Epithelial cell of esophagus (primary cell): ENCODE measurements around the gene CPXM2.
"Not testable (repeated sequence)": the region's sequence is repeated elsewhere in the genome, so short reads cannot be mapped to it uniquely, and the experiment has no call there.

Experiments used
- DNase-seq: peaks from one replicate; pipeline ENCODE4 v3.0.0; 2010; ENCODE audit warnings: low read depth
- H3K4me3 ChIP-seq: 2 replicates; pipeline ENCODE4 v1.5.1; 2011; ENCODE audit warnings: mild to moderate bottlenecking, low read length, control low read depth
- TF ChIP-seq, protein P1 (sequence below): IDR thresholded peaks from 2 replicates; pipeline ENCODE4 v1.5.1; 2011; ENCODE audit warnings: low read depth, mild to moderate bottlenecking, low read length, control low read depth, inconsistent platforms; ENCODE audit not compliant: insufficient read depth; ENCODE audit errors: missing control alignments

CPXM2 gene

DNA sequence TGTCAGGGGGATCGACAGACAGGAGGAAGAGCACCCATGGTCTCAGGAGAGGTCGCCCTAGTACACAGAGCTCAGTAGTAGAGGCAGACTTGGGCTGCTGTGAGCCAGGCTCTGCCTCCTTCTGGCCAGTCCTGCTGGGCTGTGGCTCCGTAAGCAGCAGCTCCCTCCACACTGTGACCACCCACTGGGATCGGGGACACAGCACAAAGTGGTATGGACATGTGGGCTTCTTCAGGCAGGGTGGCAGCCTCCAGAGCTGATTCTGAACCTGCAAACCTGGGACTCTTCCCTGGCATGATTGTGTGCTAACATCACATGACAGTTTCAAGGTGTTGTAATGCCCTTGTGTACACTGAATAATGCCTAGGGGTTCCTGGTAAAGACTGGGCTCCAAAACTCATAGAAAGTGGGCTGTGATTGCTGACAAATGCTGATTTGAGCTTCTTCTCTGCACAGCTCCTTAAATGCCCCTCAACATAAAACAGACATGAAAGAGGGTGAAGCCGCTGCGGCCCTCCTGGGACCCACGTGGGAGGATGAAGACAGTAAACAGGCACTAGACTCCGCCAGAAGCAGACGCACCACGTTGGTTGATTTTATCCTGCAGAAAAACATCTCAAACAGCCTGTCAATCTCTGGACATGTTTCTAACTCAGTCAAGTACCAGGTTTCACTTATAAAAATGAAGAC, 148.7 kb downstream of the CPXM2 start:
- TF ChIP-seq, protein P1, sequence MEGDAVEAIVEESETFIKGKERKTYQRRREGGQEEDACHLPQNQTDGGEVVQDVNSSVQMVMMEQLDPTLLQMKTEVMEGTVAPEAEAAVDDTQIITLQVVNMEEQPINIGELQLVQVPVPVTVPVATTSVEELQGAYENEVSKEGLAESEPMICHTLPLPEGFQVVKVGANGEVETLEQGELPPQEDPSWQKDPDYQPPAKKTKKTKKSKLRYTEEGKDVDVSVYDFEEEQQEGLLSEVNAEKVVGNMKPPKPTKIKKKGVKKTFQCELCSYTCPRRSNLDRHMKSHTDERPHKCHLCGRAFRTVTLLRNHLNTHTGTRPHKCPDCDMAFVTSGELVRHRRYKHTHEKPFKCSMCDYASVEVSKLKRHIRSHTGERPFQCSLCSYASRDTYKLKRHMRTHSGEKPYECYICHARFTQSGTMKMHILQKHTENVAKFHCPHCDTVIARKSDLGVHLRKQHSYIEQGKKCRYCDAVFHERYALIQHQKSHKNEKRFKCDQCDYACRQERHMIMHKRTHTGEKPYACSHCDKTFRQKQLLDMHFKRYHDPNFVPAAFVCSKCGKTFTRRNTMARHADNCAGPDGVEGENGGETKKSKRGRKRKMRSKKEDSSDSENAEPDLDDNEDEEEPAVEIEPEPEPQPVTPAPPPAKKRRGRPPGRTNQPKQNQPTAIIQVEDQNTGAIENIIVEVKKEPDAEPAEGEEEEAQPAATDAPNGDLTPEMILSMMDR, result no peak
- no peak overlapping the region for H3K4me3 ChIP-seq
- DNase-seq, result no peak

DNA sequence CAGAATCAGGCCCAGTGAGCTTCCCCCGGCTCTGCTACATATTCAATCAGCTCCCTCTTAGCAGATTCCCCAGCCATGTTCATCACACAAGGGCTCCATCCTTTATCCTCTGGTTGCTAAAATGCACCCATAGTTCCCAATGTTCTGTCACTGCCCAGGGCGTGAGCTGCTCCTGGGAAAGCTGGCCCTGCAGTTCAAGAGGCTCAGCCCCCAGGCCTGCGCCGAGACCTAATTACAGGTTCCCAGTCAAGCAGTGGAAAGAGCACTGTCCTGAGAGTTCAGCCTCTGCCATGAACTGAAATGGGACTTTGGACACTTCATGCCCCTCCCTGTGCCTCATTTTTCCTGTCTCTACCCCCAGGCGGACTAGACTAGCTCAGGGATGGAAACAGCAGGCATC, 149.9 kb downstream of the CPXM2 start:
- no peak for DNase-seq
- TF ChIP-seq, protein P1, result no peak
- no peak overlapping the region for H3K4me3 ChIP-seq

DNA sequence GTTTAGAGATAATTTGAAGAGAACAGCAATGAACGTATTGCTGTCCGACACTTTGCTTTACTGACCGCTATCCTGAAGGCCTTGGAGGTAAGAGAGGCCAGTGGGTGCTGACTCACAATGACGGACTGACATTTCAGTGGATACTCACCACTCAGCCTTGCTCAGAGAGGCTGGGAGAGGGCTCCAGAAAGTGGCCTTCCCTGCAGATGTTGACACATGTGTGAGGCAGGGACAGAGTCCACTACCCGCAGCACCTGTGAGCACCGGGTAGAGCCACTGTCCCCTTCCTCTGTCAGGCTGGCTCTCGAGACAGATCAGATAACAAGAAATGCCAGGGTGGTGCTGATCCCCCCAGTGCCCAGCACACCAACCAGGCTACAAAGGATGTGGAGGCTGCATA, 150.5 kb downstream of the CPXM2 start:
- TF ChIP-seq, protein P1, result no peak
- no peak overlapping the region for H3K4me3 ChIP-seq
- no peak for DNase-seq

DNA sequence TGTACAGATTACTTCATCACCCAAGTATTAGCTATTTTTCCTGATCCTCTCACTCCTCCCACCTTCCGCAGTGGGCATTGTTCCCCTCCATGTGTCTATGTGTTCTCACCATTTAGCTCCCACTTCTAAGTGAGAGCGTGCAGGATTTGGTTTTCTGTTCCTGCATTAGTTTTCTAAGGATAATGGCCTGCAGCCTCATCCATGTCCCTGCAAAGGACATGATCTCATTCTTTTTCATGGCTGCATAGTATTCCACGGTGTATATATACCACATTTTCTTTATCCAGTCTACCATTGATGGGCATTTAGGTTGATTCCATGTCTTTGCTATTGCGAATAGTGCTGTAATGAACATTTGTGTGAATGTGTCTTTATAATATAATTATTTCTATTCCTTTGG, 154.7 kb downstream of the CPXM2 start:
- DNase-seq, H3K4me3 ChIP-seq: not testable (repeated sequence)

DNA sequence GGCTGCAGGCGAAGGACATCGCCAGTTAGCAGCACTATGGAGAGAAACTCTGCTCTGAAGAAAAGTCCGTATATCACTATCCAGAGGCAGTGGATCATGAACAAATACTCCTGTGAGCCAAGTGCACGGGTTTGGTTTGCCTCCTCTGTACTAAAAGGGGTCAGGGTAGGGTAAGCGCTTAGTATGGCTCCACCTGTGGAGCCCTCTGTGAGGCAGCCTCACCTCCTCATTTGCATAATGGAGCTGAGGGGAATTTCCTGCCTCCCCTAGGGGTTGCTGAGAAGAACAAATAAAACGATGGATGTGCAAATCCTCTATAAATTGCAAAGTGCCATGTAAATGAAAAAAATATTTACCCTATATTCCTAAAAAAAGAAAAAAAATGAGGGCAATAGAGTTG, 162.1 kb downstream of the CPXM2 start:
- H3K4me3 ChIP-seq, result no peak overlapping the region
- TF ChIP-seq, protein P1, result no peak
- DNase-seq, result no peak

DNA sequence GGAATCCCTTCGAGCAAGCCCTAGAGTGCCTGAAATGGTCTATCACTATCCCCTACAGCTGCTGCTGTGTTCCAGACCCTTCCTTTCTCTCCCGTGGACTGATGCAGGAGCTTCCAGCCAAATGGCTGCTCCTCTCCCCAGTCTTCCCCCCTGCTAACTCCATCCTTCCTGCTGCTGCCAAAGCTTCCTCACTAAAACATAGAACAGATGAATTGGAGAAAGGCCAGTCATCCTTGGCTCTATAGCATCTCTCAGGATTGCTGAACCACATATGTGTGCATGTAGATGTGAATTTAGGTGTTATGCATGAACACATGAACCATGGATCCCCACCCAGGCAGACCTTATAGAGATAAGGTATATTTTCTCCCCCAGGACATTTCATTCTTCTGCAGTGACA, 164.8 kb downstream of the CPXM2 start:
- no peak overlapping the region for H3K4me3 ChIP-seq
- DNase-seq, result no peak
- TF ChIP-seq, protein P1, result no peak

DNA sequence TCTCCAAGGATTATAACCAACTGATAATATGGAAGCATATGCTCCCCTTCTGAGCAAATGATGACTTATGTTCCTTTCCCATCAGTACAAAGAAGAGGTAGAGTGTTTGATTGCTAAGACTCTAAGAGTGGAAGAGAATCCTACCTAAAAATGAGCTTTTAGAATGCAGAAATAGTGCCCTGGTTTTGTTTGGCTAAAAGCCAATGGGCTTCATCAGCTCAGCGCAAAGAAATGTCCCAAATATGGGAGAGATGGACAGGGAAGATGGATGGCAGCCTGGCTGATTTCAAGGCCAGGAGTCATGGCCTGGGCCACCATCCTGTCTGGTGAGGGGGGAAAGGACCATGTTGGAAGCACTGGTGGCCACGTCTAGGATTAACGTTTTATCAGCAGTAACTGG, 165.2 kb downstream of the CPXM2 start:
- DNase-seq, result no peak
- TF ChIP-seq, protein P1, result no peak
- H3K4me3 ChIP-seq, result no peak overlapping the region

DNA sequence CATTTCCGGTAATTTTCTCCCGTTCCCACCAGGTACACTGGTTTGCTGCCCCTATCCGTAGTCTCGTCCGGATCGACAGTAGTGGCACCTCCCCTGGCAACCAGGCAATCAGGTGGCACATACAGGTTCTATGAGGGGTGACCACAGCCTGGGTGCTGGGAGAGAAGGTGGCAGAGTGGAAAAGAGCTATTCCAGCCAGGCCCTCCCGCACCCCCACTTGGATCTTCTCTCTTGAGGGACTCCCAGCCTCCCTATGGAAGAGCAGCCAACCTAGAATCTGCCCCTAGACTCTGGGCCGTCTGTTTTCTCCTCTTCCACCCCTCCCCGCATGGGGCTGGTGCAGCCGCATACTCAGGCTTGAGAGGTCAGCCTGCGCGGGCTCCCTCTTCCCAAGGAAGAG, 166.9 kb downstream of the CPXM2 start:
- H3K4me3 ChIP-seq, result no peak overlapping the region
- no peak for DNase-seq

More for the DNA sequence above, 166.9 kb downstream of the CPXM2 start:
- TF ChIP-seq, protein P1, result no peak
